ENCODE measurements around the gene ACKR3.

DNA sequence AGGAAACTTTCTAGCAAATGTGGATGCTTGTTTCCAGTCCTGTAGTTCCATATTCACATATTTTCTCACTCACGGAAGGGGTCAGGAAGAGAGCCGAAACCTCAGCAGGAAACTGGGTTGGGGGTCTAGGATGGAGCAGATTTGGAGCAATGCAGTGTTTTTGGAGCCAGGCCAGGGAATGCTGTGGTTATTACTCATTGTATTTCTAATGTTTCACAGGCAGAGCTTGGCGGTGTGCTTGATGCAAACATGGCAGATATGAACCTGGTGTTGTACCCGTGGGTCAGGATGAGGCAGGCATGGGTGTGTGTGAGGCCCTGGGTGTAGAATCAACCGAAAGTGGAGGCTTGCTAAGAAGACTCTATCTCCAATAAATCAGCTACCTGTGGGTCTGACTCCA, 34.6 kb upstream of the ACKR3 start:
- TF ChIP-seq CTCF (IDR thresholded peaks at IDR 0.05) (no peak), POLR2A (IDR thresholded peaks at IDR 0.05) (no peak)
